NCI-H2171 (cell line): ENCODE data around the gene GRAMD1A.
"Not testable (repeated sequence)": the region's sequence is repeated elsewhere in the genome, so short reads cannot be mapped to it uniquely, and the experiment has no call there.

Experiments used
- DNase-seq: peaks from one replicate; lab custom pipeline; 2025; lab: John Stamatoyannopoulos, UW

Gene GRAMD1A

DNA sequence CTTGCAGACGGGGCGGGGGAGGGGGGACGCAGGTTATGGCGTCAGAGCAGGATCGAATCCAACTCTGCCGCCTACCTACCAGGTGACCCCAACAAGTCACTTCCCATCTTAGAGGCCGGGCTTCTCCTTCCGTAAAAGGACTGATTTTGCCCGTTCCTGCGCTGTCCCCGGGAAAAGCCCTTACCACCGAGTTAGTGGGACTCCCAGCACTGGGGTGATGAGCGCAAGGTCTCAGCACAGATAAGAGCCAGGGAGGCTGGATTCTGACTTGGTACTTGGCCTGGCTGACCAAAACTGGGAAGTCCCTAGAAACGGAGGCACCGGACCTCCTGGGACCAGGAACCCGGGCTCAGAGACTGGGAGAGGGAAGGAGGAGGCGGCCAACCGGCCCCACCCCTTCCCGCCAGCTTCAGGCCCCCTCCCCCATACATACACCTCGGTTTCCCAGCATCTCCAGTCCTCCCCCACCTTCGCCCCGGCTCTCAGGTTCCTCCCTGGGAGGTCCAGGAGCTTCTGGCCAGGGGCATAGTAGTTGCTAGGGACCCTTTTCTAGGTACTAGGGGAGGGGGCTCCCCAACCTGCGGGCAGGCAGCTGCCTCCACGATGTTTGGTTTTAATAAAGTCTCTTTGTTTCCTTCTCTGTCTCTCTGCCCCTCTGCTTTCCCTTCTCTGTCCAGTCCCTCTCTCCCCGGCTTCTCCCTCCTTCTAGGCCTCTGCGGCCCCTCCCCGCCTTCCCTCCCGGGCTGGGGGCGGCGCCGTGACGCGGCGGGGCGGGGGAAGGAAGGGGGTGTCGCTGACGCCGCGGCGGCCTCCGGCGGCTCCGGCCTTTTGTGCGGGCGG lies at the start of gene GRAMD1A:
GRAMD1A (plus strand) TSS at position 826 of the 840 bp plus-strand sequence. CDS start 156 bp downstream, outside the sequence.
- peak; percentile 58 for DNase-seq

DNA sequence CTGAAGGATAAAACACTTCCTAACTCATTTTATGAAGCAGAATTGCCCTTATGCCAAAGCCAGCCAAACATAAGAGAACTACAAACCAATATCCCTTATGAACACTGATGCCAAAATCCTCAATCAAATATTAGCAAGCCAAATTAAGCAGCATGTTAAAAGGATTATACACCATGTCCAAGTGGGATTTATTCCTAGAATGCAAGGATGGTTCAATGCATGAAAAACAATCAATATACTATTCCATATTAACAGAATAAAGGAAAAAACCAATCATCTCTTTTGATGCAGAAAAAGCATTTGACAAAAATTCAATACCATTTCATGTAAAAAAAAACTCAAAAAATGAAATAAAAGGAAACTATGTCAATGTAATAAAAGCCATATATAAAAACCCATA lies 47.0 kb upstream of the GRAMD1A start:
- no peak for DNase-seq

- DNase-seq, result no peak
Measured at GRCh38 chr19:34957830-34958751, 42.0 kb upstream of the GRAMD1A start.

- no peak for DNase-seq
Measured at GRCh38 chr19:34959021-34959420, 41.1 kb upstream of the GRAMD1A start.

- no peak for DNase-seq
Measured at GRCh38 chr19:34960103-34960805, 39.9 kb upstream of the GRAMD1A start.

DNA sequence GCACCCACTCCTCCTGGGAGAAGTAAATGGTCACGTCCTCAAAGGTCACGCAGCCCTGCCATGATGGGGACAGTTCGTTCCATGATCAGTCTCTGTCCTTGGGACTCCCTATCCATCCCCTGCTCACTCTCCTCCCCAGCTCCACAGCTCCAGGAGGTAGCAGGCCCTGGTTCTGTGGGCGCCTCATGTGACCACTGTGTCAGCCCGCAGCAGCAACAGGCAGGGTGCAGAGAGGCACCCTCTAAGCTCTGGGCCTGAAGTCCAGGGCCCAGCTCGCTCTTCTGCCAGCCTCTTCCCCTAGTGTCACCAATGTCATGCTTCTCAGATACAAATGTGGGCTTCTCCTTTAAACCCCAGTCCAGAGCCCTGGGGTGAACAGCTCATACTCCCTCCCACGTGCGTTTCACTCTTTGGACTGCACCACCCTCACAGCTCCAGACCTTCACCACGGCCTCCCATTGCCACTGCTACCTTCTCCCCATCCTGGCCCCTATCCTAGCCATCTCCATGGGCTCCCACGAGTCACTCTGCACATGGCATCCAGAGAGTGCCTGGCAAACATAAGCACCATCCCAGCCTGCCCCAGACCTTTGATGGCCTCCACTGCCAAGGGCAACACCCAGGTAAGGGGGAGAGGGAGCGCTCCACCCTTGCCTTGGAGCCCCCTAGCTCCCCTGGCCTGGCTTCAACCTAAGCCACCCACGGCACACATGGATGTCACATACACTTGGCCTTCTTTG lies 39.0 kb upstream of the GRAMD1A start:
- no peak for DNase-seq

DNA sequence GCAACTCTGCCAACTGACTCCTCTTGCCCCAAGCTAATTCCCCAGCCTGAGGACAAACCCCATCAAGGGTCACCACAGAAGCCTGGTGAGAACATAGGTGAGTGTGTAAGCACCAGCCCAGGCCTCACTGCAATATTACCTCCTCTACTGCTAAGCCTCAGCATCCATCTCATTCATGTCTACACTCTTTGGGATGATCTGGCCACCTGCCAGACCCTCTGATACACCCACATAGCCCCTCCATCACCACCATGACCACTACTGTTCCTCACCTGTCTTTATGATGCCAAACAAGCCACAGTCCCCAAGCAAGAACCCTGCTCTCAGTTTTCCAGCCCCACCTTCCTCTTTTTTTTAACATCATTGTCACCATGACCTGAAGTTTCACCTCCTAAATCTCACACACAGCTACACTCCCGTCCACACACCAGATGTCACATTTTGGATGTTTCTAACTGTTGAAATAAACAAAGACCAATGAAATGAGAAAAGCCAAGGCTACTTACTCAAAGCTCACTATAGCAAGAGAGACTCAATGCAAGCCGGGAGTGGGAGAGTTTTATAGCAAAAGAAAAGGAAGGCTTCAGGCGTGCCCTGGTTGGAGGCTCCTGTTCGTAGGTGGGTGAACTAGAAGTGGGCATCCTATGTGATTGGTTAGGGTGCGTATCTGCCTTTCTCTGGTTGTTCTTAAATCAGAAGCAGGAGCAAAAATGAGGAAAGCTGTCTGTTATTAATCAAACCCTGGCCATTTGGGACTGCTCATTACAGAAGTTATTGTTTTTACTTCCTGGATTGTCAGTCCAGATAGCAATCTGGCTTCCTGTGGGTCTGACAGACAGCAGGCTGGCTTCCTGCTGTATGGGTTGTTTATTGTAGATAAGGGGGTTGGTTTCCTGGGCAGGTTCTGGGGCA lies 38.1 kb upstream of the GRAMD1A start:
- DNase-seq, result no peak

GRCh38 chr19:34962687-34963572 lies 37.2 kb upstream of the GRAMD1A start:
- DNase-seq, result no peak

DNA sequence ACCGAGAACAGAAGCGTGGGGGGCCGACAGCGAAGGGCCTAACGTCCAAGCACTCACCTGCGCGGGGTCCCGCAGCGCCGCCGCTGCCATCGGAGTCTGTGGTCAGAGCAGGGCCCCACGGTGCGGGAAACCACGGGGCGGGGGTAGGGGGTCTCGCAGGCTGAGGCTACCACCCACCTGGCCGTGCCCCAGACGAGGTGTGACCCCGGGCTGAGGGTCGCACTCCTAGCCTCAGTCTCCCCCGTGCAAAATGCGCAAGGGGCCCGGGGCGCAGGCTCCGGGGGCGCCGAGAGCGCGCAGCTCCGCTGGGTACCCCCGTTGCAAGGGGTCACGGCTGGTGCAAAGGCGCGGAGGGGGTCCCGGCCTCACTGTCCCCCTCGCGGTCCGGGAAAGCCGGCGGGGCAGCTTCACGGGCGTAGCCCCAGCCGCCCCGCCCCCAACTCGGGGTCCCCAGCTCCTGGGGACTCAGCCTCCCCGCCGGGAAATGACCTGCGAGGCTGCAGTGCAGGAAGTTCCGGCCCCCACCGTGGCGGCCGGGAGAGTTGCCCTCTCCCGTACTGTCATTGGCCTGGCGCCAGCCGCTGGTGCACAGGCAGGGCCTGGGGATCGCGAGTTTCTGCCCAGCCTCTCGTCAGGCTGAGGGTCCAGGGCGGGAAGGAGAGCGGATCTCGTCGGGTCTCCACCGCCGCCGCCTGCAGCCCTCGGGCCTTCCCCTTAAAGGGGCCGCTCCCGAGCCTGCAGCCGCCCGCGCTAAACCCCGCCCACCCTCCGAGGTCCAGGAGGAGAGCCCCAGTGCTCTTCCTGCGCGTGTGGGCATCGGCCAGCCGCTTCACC lies 36.3 kb upstream of the GRAMD1A start, which contains the start of gene ZNF792:
ZNF792 (minus strand) TSS at position 657 of the 834 bp plus-strand sequence; CDS start at position 90, 567 bp downstream.
- DNase-seq, result peak; percentile 16

GRCh38 chr19:34964598-34964997 lies 35.5 kb upstream of the GRAMD1A start:
- no peak for DNase-seq

- DNase-seq, result not testable (repeated sequence)
Measured at GRCh38 chr19:34965505-34965904, 34.6 kb upstream of the GRAMD1A start.

DNA sequence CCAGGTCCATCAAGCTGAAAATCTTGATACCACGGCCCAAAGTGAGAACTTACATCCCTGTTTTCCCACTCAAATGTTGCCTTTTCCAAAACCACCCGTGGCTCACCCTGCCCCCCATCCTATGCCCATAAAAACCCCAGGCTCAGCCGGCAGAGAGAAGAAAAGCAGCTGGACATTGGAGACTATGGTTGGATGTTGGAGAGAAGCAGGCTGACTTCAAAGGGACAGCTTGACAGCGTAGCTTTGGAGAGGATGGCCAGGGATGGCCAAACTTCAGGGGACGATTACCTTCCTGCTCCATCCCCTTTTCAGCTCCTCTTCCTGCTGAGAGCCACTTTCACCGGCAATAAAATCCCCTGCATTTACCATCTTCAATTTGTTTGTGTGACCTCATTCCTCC lies 32.6 kb upstream of the GRAMD1A start:
- no peak for DNase-seq

DNA sequence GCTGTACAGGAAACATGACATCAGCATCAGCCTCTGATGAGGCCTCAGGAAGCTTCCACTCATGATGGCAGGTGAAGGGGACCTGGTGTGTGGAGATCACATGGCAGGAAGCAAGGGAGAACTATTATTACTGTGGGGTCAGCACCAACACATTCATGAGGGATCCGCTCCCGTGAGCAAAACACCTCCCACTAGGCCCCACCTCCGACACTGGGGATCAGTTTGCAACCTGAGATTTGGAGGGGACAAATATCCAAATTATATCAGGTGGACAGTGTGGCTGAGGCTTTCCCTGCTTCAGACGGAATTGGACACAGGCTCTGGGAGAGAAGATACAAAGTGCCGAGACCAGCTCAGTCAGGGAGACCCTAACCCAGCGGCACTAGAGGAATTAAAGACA lies 30.4 kb upstream of the GRAMD1A start:
- DNase-seq, result no peak

GRCh38 chr19:34970185-34970780 lies 29.8 kb upstream of the GRAMD1A start:
- DNase-seq, result not testable (repeated sequence)

DNA sequence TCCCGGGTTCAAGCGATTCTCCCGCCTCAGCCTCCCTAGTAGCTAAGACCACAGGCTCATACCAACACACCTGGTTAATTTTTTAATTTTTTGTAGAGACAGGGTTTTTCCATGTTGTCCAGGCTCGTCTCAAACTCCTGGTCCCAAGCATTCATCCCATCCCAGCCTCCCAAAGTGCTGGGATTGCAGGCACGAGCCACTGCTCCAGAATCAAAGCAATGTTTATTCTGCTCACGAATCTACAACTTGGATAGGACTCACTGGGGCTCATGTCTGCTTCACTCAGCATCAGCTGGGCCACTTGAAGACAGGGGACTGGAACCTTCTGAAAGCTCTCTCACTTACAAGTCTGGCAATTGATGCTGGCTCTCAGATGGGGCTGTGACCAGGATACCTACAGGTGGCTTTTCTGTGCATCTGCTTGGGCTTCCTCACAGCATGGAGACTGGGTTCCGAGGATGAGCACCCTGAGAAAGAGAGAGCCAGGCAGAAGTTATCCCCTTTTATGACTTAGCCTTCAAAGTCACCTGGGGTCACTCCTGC lies 27.9 kb upstream of the GRAMD1A start:
- DNase-seq, result no peak

GRCh38 chr19:34974646-34975045 lies 25.5 kb upstream of the GRAMD1A start:
- DNase-seq, result no peak

DNA sequence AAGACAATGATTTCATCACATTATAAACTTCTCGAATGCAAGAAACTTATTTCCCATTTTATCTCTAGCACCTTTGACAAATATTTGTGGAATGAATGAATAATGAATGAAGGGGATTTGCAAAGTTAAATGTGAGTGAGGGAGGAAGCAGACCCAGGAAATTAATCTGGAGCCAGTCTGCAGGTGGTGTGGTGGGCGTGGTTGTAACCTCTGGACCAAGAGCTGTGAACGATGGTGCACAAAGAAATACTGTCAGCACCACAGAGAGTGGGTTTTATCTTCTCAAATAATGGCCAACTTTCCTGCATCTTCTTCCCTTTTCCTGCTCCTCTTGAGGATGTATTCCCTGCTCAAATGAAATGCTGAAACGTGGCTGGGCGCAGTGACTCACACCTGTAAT lies 25.1 kb upstream of the GRAMD1A start:
- no peak for DNase-seq

DNA sequence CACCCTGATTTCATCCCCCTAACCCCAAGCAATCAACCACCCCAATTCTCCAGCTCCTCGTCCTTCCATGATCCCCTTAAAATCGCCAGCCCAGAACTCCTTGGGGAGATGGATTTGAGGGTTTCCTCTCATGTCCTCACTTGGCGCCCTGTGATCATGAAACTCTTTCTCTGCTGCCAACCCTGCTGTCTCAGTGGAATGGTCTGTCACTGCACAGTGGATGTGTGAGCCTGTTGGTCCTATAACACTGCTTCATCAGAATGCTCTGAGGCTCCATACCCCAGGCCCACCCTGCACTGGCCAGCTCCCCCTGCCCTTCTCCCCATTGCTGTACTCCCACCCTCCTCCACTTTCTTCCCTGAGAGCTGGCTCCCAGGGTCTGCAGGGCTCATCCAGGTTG lies 23.5 kb upstream of the GRAMD1A start:
- no peak for DNase-seq
